K562 (cell line): ENCODE results near the gene ZNRF3.

Source experiments
- ATF3 ChIP-seq, 2 experiments: fragments of 450-650 bp in 1 of 2; sonication (generic) in 1 of 2; formaldehyde crosslinking in 1 of 2; IDR thresholded peaks in 1 of 2; conservative IDR thresholded peaks in 1 of 2; 2 replicates each; pipeline versions ENCODE4 v1.6.1 to v1.8.1; 2016 to 2023; ENCODE audit warnings: mild to moderate bottlenecking in 2 of 2, moderate library complexity in 2 of 2, inconsistent platforms in 1 of 2, missing genetic modification reagents in 1 of 2
- TBL1XR1 ChIP-seq, 2 experiments: IDR thresholded peaks; 2 replicates each; pipeline ENCODE4 v1.6.1; 2012; ENCODE audit warnings: improper control_type of control experiment in 2 of 2, low read length in 2 of 2, mild to moderate bottlenecking in 1 of 2

- TF ChIP-seq ATF3 (IDR thresholded peaks at IDR 0.05) (no peak), ATF3 (CRISPR knock-in tag; conservative IDR thresholded peaks at IDR 0.05) (no peak), TBL1XR1 (IDR thresholded peaks at IDR 0.05; ENCODE audit: low read length in 2 of 2) (no peak)
Observed at GRCh38 chr22:28947125-28947524, 63.8 kb downstream of the ZNRF3 start.
